HG02759 (cell line): ENCODE measurements around the gene SEC16A.

Experiments used
- ATAC-seq: cut with Tn5 transposase; IDR thresholded peaks from one replicate; pipeline ENCODE4 v1.9.1; 2021; ENCODE audit warnings: mild to moderate bottlenecking, moderate library complexity; ENCODE audit not compliant: unreplicated experiment

The SEC16A gene

DNA sequence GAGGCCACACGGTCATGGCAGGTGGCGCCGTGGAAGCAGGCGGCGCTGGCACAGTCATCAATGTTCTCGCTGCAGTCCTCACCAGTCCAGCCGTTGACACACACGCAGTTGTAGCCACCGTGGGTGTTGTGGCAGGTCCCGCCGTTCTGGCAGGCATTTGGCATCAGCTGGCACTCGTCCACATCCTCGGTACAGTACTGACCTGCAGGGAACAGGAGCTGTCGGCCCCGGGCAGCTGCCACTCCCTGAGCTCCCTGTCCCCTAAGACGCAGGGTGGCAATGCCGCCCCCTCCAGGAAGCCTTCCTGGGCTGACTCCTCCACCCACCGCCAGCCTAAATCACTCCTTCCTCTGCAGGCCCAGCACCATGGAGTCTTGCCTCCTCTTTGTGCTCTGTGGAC lies 35.8 kb upstream of the SEC16A start:
- ATAC-seq, result no peak

DNA sequence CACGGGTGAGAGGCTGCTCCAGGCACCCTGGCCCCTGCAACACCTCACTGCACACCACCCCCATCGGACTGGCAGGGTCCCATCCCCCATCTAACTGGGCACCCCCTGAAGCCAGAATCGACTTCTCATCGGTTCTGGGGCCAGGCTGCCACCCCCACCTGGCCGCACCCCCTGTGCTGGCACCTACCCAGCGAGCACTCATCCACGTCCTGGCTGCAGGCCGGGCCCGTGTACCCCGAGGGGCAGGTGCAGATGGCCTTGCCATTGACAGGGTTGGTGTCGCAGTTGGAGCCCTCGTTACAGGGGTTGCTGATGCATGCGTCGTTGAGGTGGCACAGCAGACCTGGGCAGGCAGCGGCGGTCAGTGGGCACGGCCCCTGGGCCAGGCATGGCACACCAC lies 35.1 kb upstream of the SEC16A start:
- no peak for ATAC-seq

DNA sequence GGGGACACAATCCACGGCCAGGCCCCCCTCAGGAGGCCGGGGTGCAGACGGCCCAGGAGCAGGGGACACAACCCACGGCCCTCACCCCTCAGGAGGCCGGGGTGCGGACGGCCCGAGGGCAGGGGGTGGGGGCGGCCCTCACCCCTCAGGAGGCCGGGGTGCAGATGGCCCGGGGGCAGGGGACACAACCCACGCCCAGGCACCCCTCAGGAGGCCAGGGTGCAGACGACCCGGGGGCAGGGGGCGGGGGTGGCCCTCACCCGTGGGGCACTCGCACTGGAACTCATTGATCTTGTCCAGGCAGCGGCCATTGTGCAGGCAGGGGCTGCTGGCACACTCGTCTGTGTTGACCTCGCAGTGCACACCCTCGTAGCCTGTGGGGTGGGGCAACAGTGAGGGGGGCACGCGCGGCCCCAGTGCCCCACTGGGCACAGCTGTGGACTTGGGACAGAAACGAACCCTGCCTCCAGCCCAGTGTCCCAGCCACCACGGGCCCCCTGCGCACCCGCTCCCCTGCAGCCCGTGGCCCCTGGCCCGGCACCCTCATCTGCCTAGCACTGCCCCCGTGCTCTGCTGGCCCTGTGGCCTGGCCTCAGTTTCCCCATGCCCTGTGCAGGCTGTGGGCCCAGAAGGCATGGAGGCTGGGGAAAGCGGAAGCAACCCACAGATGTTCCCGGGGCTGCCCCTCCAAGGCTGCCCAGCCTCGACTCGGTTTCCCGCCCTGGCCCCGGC lies 34.3 kb upstream of the SEC16A start:
- ATAC-seq, result no peak

DNA sequence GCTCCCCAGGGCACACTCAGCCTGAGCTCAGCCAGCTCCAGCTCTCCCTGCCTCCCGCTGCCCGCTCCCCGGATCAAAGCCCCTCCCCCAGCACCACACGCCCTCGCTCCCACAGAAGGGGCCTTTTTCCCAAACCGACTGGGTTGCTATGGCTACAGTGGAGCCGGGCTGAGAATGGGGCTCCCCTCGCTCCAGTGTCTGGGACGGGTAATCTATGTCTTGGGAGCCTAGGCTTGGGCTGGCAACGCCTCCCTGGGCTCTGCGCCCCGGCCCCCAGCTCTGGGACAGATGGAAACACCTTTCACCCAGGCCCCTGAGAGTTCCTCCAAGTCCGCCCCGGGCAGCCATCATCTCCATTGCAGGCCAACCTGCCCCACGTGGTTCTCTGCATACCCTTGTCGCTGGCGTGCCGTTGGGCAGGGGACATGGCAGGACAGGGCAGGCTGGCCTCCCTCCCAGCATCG lies 33.4 kb upstream of the SEC16A start:
- ATAC-seq, result no peak

DNA sequence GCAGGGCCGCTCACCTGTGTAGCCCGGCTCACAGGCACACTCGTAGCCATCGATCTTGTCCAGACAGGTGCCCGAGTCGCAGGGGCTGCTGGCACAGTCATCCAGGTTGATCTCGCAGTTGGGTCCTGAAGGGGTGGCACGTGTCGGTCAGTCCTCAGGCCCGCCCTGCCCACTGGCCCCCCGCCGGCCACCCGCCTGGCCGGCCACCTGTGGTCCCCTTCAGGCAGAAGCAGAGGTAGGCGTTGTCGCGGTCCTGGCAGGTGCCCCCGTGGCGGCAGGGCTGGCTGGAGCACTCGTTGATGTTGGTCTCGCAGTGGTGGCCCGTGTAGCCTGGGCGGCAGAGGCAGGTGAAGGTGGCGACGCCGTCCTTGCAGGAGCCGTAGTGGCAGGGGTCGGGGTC lies 32.4 kb upstream of the SEC16A start:
- ATAC-seq, result no peak

DNA sequence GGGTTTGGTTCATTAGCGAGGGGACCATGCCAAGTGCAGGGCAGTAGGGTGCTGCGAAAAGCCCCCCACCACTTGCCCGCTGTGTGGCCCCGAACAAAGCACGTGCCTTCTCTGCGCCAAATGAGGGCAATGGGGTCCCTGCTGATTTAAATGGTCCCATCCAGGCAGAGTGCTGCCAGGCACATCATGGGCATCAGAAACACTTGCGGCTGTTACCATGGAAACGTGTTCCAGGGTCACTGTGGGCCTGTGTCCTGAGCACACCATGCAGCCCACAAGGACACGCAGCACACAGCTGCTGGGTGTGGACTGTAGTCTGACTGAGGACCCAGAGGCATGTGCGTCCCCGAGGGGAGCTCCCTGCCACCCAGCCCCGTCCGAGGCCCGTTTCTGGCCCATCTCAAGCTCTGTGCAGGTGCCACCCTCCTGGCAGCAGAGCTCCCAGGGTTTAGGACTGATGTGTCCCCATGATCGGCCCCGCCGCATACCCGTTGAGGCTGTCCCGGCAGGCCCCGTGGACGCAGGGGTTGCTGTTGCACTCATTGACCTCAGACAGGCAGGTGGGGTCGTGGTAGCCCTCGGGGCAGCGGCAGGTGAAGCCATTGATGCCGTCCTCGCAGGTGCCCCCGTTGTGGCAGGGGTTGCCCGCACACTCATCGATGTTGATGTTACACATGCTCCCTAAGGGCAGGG lies 31.3 kb upstream of the SEC16A start:
- ATAC-seq, result no peak

DNA sequence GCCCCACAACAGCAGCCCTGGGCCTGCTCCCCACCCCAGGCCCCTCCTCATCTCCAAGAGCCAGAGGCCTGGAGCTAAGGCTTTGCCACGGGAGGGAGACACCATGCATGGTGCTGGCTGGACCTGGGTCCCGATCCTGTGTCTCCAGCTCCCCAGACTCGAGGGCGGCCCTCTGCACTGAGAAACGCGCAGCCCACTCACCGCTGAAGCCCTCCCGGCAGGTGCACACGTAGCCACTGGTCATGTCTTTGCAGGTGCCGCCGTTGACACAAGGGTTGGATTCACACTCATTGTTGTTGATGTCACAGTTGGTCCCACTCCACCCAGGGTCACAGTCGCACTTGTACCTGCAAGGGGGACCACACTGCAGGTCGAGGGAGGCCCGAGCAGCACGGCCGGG lies 30.4 kb upstream of the SEC16A start:
- ATAC-seq, result no peak

DNA sequence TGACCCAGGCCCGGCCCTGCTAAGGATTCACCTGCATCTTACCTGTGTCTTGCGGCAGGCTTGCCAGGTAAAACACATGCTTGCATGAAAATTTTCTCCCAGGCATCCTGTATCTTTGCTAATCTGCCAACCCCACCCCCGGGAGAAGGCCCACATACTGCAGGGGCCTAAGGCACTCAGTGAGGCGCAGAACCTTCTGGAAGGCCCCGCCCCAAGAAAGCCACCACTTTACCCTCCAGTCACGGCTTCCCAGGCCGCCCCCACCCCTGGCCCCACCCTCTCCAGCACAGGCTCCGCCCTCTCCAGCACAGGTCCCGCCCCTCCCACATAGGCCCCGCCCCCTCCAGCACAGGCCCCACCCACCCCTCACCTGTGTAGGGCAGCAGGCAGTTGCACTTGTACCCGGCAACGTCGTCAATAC lies 29.8 kb upstream of the SEC16A start:
- no peak for ATAC-seq

DNA sequence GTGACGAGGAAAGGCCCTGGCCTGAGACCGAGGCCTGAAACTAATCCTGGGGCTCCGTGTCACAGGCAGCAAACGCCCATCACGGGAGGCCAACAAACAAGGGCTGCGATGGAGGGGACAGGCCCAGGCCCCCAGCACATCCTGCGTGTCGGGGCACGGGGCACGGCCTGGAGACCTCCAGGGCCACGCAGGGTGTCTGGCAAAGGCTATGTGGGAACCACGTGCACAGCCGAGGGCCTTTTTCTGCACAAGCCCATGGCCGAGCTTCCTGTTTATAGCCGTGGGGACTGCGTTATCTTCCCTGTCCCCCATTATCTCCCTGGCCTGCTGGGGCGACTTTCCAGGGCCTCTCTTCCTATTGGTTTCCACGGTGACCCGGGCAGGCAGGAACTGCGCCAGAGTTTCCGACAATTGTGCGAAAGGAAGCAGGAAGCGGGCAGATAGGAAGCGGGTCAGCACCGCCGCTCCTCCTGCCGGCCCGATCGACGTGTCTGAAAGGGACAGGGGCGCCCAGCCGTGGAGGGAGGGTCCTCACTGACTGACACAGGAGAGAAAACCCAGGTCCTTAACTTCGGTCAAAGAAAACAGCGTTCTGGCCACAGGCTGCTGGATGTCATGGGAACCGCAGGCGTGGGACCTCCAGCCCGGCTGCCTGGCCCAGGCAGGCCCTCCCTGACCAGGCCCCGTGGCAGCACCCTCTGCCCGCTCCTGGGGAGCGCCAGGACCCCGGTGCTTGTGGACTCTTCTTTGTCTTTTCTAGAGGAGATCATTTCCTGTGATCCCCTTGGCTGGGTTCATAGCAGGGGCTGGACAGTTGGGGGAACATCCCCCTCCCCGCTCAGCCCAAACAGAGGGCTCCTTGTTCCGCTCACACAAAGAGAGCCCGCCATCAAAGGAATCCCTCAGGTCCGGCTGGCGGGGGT lies 29.1 kb upstream of the SEC16A start:
- ATAC-seq, result no peak

DNA sequence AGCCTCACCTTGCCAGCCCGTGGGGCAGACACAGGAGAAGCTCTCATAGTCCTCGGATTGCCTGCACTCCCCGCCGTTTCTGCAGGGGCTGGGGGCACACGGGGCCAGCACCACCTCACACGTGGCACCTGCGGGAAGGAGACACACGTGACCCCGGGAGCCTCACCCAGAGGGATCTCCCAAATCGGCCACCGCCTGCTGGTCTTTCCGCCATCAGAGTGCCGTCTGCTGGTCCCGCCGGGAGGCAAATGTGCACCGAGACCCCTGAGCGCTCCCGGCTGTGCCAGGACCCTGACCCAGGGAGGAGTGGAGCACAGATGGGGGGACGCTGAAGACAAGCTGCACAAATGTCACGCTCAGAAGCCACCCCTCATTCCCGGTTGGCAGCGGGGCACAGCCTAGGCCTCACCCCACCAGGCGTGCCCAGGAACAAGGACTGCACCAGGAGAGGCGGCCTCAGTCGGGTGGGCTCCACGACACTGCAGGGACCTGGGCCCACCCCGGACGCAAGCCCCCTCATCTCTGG lies 28.4 kb upstream of the SEC16A start:
- no peak for ATAC-seq

DNA sequence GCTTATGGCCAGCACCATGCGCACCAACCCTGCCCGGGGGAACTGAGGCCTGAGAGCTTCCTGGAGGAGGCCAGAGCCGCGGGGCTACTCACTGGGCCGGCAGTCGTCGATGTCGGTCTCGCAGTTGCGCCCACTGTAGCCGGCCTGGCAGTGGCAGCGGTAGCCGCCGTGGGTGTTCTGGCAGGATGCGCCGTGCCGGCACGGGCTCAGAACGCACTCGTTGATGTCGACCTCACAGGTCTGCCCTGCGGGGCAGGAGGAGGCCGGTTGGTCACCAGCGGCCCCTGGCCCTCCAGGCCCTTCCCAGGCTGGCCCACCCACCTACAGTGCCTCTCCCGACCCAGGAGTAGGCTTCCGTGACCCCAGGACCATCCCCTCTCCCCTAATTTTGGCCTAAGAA lies 27.7 kb upstream of the SEC16A start:
- no peak for ATAC-seq

DNA sequence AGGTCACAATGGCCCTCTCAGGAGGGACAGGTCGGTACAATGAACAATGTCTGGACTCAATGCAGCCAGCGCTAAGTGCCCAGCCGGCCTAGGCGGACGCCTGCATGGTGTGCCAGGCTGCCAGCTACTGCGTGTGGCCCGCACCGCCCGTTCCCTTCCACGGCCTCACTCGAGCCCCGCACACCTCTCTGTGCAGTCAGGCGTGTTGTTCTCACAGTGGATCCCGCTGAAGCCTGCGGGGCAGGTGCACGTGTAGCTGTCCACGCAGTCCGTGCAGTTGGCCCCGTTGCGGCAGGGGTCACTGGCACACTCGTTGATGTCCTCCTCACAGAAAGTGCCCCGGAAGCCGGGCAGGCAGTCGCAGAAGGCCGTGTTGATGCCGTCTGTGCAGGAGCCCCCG lies 26.7 kb upstream of the SEC16A start:
- no peak for ATAC-seq

DNA sequence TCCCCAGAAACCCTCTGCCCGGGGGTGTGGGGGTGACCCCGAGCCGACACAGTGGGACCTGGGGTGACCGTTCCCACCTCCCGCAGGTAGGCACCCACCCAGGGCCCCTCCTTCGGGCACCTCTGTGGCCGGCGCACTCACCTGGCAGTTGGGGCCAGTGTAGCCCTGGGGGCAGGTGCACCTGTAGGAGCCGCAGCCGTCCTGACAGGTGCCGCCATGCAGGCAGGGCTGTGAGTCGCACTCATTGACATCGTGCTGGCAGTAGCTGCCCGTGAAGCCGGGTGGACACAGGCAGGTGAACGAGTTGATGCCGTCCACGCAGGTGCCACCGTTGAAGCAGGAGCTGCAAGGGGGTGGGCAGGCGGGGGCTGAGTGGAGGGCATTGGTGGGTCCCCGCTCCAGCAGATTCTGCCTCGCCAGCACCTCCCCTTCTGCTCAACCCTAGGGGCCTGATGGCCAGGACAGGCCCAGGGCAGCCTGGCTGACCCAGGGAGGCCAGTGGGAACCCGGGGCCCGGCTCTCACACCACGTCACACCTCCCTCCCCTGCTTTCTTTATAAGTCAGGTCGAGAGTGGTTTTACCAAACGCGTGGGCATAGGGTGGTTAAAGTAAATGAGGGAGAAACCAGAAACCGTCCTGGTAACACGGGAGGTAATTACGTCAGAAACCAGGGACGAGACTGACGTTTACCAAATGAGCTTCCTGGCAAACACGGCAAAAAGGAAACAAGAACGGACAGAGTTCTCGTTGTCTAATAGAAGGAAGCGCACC lies 26.1 kb upstream of the SEC16A start:
- ATAC-seq, result no peak

DNA sequence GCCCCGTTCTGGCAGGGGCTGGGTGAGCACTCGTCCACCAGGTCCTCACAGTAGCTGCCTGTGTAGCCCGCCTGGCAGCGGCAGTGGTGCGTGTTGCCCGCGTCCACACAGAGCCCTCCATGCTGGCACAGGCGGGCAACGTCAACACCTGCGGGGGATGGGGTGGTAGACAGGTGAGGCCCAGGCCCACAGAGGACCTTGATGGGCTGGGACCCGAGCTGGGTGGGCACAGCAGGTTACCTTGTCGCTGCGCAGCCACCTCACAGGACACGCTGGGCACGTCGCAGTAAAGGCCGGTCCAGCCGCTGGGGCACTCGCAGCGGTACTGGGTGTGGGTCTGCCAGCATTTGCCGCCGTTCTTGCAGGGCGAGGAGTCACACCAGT lies 25.1 kb upstream of the SEC16A start:
- no peak for ATAC-seq

DNA sequence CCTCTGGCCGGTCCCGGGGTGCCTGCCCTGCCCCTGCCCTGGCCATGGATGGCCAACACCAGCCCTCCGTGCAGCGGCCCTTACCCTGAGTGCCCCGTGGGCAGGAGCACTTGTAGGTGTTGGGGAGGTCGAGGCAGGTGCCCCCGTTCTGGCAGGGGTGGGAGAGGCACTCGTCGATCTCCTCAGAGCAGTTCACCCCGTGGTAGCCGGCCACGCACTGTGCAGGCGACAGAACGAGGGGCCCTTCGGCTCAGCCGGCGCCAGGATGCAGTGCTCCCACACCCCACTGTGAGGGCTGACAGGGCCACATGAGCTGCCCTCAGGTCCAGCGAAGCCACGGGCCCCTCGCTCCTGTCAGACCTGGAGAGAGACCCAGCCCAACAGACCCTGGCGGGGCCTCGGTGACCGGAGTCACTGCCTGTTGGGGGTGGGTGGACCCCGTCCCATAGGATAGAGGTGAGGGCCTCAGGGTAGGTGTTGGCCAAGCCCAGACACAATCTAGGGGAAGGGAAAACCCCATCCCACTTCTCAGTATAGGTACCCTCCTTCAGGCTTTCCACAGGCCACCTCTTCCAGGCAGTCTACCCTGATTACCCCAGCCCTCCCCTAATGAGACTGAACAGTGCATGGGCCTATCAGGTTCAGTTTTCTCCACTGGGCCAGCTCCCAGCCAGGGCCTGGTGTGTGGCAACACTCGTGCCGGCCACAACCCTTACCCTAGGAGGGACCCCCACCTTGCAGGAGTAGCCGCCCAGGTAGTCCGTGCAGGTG lies 24.6 kb upstream of the SEC16A start:
- no peak for ATAC-seq

DNA sequence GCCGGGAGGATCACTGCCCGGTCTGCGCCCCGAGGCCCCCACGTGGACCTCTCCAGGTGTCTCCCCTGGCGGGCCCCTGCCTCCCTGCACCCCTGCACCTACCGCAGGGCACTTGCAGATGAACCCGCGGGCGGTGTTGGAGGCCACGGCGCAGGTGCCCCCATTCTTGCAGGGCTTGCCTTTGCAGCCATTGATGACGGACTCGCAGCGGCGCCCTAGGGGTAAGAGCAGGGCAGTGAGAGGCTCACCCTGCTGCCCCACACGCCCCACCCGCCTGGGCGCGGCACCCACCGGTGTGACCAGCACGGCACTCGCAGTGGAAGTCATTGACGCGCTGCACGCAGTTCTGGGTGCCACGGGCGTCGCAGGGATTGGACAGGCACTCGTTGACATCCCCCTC lies 23.6 kb upstream of the SEC16A start:
- ATAC-seq, result no peak

DNA sequence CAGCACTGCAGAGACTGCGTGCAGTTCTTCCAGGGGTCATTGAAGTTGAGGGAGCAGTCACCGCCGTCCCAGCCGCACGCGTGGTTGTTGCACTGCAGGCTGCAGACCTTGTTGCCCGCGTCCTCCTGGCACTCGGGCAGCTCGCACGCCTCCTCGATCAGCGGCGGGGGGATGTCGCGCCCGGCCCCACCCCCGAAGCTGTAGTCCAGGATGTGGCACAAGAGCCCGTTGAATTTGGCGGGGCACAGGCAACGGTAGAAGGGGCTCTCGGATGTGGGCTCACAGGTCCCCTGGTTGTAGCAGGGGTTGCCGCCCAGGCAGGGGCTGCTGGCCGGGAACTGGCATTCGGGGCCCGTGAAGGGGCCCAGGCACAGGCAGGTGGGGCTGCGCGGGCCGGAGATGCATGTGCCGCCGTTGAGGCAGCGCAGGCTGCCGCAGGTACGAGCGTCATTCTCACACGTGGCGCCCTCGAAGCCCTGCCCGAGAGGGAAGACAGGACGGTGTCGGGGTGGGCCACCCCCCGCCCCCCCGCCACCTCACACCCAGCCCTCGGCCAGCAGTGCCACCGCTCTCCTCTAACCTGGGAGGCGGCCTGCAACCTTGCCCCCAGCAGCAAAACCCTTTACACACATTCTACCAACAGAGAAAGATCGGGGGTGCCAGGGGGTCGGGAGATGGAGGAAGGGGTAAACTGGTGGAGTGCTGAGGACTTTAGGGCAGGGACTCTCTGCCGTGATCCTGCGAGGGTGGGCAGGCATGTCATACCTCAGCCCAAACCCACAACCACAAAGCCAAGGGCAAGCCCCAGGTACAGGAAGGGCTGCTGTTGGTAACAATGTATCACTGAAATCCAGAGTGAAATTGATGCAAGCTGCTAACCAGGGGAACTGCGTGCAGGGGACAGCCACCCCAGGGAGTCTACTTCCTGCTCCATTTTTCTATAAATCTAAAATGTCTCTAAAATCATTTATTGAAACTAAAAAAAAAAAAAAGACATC lies 22.9 kb upstream of the SEC16A start:
- ATAC-seq, result no peak

DNA sequence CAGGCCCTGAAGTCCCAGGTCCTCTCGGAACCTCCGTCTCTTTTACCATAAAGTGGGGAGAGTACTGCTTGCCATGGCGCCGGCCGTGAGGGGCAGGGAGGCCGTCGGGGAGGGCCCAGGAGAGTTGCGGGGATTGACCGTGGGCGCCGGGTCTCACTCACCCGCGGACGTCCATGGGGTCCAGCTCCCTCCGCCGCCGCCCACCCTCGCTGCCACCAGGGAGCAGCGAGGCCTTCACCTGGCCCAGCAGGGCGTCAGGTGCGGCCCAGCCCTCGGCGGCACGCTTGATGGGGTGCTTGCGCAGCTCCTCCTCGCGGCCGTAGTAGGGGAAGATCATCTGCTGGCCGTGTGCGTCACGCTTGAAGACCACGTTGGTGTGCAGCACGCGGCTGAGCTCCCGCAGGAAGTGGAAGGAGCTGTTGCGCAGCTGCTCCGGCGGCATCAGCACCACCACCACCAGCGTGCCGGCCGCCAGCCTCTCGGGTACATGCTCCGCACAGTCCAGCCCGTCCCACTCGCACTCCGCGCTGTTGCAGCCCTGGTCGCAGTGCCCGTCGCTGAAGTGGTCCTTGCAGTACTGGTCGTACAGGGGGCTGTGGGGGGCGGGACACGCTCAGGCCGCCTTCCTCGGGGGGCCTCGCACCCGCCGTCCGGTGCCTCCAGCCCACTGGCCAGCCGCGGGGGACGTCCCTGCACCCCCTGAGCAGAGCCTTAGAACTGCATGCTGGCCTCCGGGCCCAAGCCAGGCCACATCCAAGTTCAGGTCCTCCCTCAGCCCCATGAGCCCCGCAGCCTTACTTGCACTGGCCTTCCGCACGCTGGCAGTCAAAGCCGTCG lies 21.9 kb upstream of the SEC16A start:
- ATAC-seq, result no peak
